Measurements from ENCODE around the gene LRFN2.

The LRFN2 gene

GRCh38 chr6:40485300-40485699 is 101.9 kb downstream of the LRFN2 start:
- Histone ChIP-seq H3K9me3 (ENCODE audit: control insufficient read depth, insufficient read depth, low read length) (no peaks in the 10 kb centered on the region), H3K27ac (ENCODE audit: low read length) (no peak overlapping the region), H3K27me3 (ENCODE audit: control insufficient read depth, insufficient read depth, low read length) (no peaks in the 10 kb centered on the region), H3K4me1 (ENCODE audit: control insufficient read depth, insufficient read depth, low read length) (0 out of 2 replicates have a peak, but pooled peaks cover 1% of the 10 kb centered on the region), H3K4me3 (ENCODE audit: low read length) (no peak overlapping the region), H3K36me3 (ENCODE audit: control insufficient read depth, insufficient read depth, low read length) (no peaks in the 10 kb centered on the region)
- WGBS (ENCODE audit: insufficient coverage, insufficient read length): no CpG with 5 or more reads among the region's 2 CpGs
- DNase-seq (ENCODE audit: low read depth, low spot score): no peak

- WGBS (ENCODE audit: insufficient coverage, insufficient read length): no CpG with 5 or more reads among the region's 7 CpGs
- no peak for DNase-seq (ENCODE audit: low read depth, low spot score)
- no peak overlapping the region for H3K27ac ChIP-seq (ENCODE audit: low read length)
- no peak overlapping the region for H3K4me3 ChIP-seq (ENCODE audit: low read length)
- no peaks in the 10 kb centered on the region for H3K36me3 ChIP-seq (ENCODE audit: control insufficient read depth, insufficient read depth, low read length)
- H3K4me1 ChIP-seq (ENCODE audit: control insufficient read depth, insufficient read depth, low read length): 0 out of 2 replicates have a peak, but pooled peaks cover 1% of the 10 kb centered on the region
- no peaks in the 10 kb centered on the region for H3K9me3 ChIP-seq (ENCODE audit: control insufficient read depth, insufficient read depth, low read length)
- no peaks in the 10 kb centered on the region for H3K27me3 ChIP-seq (ENCODE audit: control insufficient read depth, insufficient read depth, low read length)
These were observed 103.1 kb downstream of the LRFN2 start for GRCh38 chr6:40484066-40484465.

GRCh38 chr6:40482532-40482931 is 104.6 kb downstream of the LRFN2 start:
- Histone ChIP-seq H3K4me3 (ENCODE audit: low read length) (no peak overlapping the region), H3K4me1 (ENCODE audit: control insufficient read depth, insufficient read depth, low read length) (peaks cover 5% of the 10 kb centered on the region; the same call in 1 of the 2 replicates), H3K27ac (ENCODE audit: low read length) (no peak overlapping the region), H3K36me3 (ENCODE audit: control insufficient read depth, insufficient read depth, low read length) (no peaks in the 10 kb centered on the region), H3K9me3 (ENCODE audit: control insufficient read depth, insufficient read depth, low read length) (no peaks in the 10 kb centered on the region), H3K27me3 (ENCODE audit: control insufficient read depth, insufficient read depth, low read length) (no peaks in the 10 kb centered on the region; the same call in 1 of the 2 replicates)
- no CpG with 5 or more reads among the region's 7 CpGs for WGBS (ENCODE audit: insufficient coverage, insufficient read length)
- no peak for DNase-seq (ENCODE audit: low read depth, low spot score)

- no peak for DNase-seq (ENCODE audit: low read depth, low spot score)
- Histone ChIP-seq H3K4me1 (ENCODE audit: control insufficient read depth, insufficient read depth, low read length) (peaks cover 5% of the 10 kb centered on the region; the same call in 1 of the 2 replicates), H3K4me3 (ENCODE audit: low read length) (no peak overlapping the region), H3K27me3 (ENCODE audit: control insufficient read depth, insufficient read depth, low read length) (no peaks in the 10 kb centered on the region; the same call in 1 of the 2 replicates), H3K36me3 (ENCODE audit: control insufficient read depth, insufficient read depth, low read length) (no peaks in the 10 kb centered on the region), H3K27ac (ENCODE audit: low read length) (no peak overlapping the region), H3K9me3 (ENCODE audit: control insufficient read depth, insufficient read depth, low read length) (no peaks in the 10 kb centered on the region)
- no CpG with 5 or more reads among the region's 2 CpGs for WGBS (ENCODE audit: insufficient coverage, insufficient read length)
These were observed 106.5 kb downstream of the LRFN2 start for GRCh38 chr6:40480678-40481077.

GRCh38 chr6:40479706-40480105 is 107.5 kb downstream of the LRFN2 start:
- Histone ChIP-seq H3K4me3 (ENCODE audit: low read length) (no peak overlapping the region), H3K27ac (ENCODE audit: low read length) (no peak overlapping the region), H3K27me3 (ENCODE audit: control insufficient read depth, insufficient read depth, low read length) (no peaks in the 10 kb centered on the region; the same call in 1 of the 2 replicates), H3K36me3 (ENCODE audit: control insufficient read depth, insufficient read depth, low read length) (no peaks in the 10 kb centered on the region), H3K9me3 (ENCODE audit: control insufficient read depth, insufficient read depth, low read length) (no peaks in the 10 kb centered on the region), H3K4me1 (ENCODE audit: control insufficient read depth, insufficient read depth, low read length) (peaks cover 5% of the 10 kb centered on the region; the same call in 1 of the 2 replicates)
- no CpG with 5 or more reads among the region's 7 CpGs for WGBS (ENCODE audit: insufficient coverage, insufficient read length)
- DNase-seq (ENCODE audit: low read depth, low spot score): no peak

GRCh38 chr6:40477246-40478126 is 109.7 kb downstream of the LRFN2 start:
- peaks cover 6% of the 10 kb centered on the region for H3K4me1 ChIP-seq (ENCODE audit: control insufficient read depth, insufficient read depth, low read length)
- no peak overlapping the region for H3K4me3 ChIP-seq (ENCODE audit: low read length)
- no peaks in the 10 kb centered on the region; the same call in 1 of the 2 replicates for H3K27me3 ChIP-seq (ENCODE audit: control insufficient read depth, insufficient read depth, low read length)
- H3K9me3 ChIP-seq (ENCODE audit: control insufficient read depth, insufficient read depth, low read length): no peaks in the 10 kb centered on the region
- no CpG with 5 or more reads among the region's 19 CpGs for WGBS (ENCODE audit: insufficient coverage, insufficient read length)
- DNase-seq (ENCODE audit: low read depth, low spot score): peak; percentile 13
- no peak overlapping the region for H3K27ac ChIP-seq (ENCODE audit: low read length)
- no peaks in the 10 kb centered on the region for H3K36me3 ChIP-seq (ENCODE audit: control insufficient read depth, insufficient read depth, low read length)

GRCh38 chr6:40476673-40477072 is 110.5 kb downstream of the LRFN2 start:
- no peak for DNase-seq (ENCODE audit: low read depth, low spot score)
- Histone ChIP-seq H3K27me3 (ENCODE audit: control insufficient read depth, insufficient read depth, low read length) (no peaks in the 10 kb centered on the region; the same call in 1 of the 2 replicates), H3K36me3 (ENCODE audit: control insufficient read depth, insufficient read depth, low read length) (no peaks in the 10 kb centered on the region), H3K9me3 (ENCODE audit: control insufficient read depth, insufficient read depth, low read length) (no peaks in the 10 kb centered on the region), H3K4me3 (ENCODE audit: low read length) (no peak overlapping the region), H3K4me1 (ENCODE audit: control insufficient read depth, insufficient read depth, low read length) (peaks cover 6% of the 10 kb centered on the region), H3K27ac (ENCODE audit: low read length) (no peak overlapping the region)
- WGBS (ENCODE audit: insufficient coverage, insufficient read length): no CpG with 5 or more reads among the region's 6 CpGs

GRCh38 chr6:40474937-40475336 is 112.2 kb downstream of the LRFN2 start:
- Histone ChIP-seq H3K36me3 (ENCODE audit: control insufficient read depth, insufficient read depth, low read length) (no peaks in the 10 kb centered on the region), H3K9me3 (ENCODE audit: control insufficient read depth, insufficient read depth, low read length) (no peaks in the 10 kb centered on the region), H3K27ac (ENCODE audit: low read length) (no peak overlapping the region), H3K27me3 (ENCODE audit: control insufficient read depth, insufficient read depth, low read length) (no peaks in the 10 kb centered on the region; the same call in 1 of the 2 replicates), H3K4me3 (ENCODE audit: low read length) (no peak overlapping the region), H3K4me1 (ENCODE audit: control insufficient read depth, insufficient read depth, low read length) (peaks cover 6% of the 10 kb centered on the region)
- DNase-seq (ENCODE audit: low read depth, low spot score): no peak
- WGBS (ENCODE audit: insufficient coverage, insufficient read length): no CpG with 5 or more reads among the region's 3 CpGs

- H3K4me3 ChIP-seq (ENCODE audit: low read length): no peak overlapping the region
- no peak overlapping the region for H3K27ac ChIP-seq (ENCODE audit: low read length)
- H3K4me1 ChIP-seq (ENCODE audit: control insufficient read depth, insufficient read depth, low read length): peaks cover 5% of the 10 kb centered on the region
- H3K36me3 ChIP-seq (ENCODE audit: control insufficient read depth, insufficient read depth, low read length): no peaks in the 10 kb centered on the region
- no CpG with 5 or more reads among the region's 6 CpGs for WGBS (ENCODE audit: insufficient coverage, insufficient read length)
- no peaks in the 10 kb centered on the region for H3K9me3 ChIP-seq (ENCODE audit: control insufficient read depth, insufficient read depth, low read length)
- no peaks in the 10 kb centered on the region; the same call in 1 of the 2 replicates for H3K27me3 ChIP-seq (ENCODE audit: control insufficient read depth, insufficient read depth, low read length)
- DNase-seq (ENCODE audit: low read depth, low spot score): no peak
These were observed 114.1 kb downstream of the LRFN2 start for GRCh38 chr6:40473026-40473425.

GRCh38 chr6:40472353-40472752 is 114.8 kb downstream of the LRFN2 start:
- WGBS (ENCODE audit: insufficient coverage, insufficient read length): no CpG with 5 or more reads among the region's 5 CpGs

More at GRCh38 chr6:40472353-40472752, 114.8 kb downstream of the LRFN2 start:
- Histone ChIP-seq H3K27ac (ENCODE audit: low read length) (no peak overlapping the region), H3K4me3 (ENCODE audit: low read length) (no peak overlapping the region), H3K9me3 (ENCODE audit: control insufficient read depth, insufficient read depth, low read length) (no peaks in the 10 kb centered on the region), H3K36me3 (ENCODE audit: control insufficient read depth, insufficient read depth, low read length) (no peaks in the 10 kb centered on the region), H3K27me3 (ENCODE audit: control insufficient read depth, insufficient read depth, low read length) (no peaks in the 10 kb centered on the region), H3K4me1 (ENCODE audit: control insufficient read depth, insufficient read depth, low read length) (peaks cover 2% of the 10 kb centered on the region)
- DNase-seq (ENCODE audit: low read depth, low spot score): no peak

Measured in iPS DF 6.9 (cell line).